NCI-H1930 (cell line): Measurements from ENCODE around the gene CDS2.
A peak's percentile ranks its signal among the peaks of the same experiment; 100 is the strongest.

Experiments used
- DNase-seq, 2 experiments: peaks; one replicate each; lab custom pipeline; 2025; lab: John Stamatoyannopoulos, UW

The CDS2 gene

GRCh38 chr20:5181958-5182357 is 55.1 kb downstream of the CDS2 start:
- DNase-seq, result no peak

- no peak for DNase-seq
These were observed 55.9 kb downstream of the CDS2 start for GRCh38 chr20:5182615-5183254.

GRCh38 chr20:5183731-5184474 is 57.1 kb downstream of the CDS2 start:
- no peak for DNase-seq

- DNase-seq, result no peak
These were observed 57.9 kb downstream of the CDS2 start for GRCh38 chr20:5184684-5185083.

- no peak for DNase-seq
These were observed 60.3 kb downstream of the CDS2 start for GRCh38 chr20:5187122-5187521.

- DNase-seq, result no peak
These were observed 61.9 kb downstream of the CDS2 start for GRCh38 chr20:5188736-5189135.

GRCh38 chr20:5189917-5190316 is 63.1 kb downstream of the CDS2 start:
- DNase-seq, result no peak

GRCh38 chr20:5190444-5190843 is 63.6 kb downstream of the CDS2 start:
- DNase-seq, result no peak

- DNase-seq, result peak; percentile 5 to 7
These were observed 65.2 kb downstream of the CDS2 start for GRCh38 chr20:5191829-5192569.

- no peak for DNase-seq
These were observed 66.0 kb downstream of the CDS2 start for GRCh38 chr20:5192570-5193431.

- no peak for DNase-seq
These were observed 68.8 kb downstream of the CDS2 start for GRCh38 chr20:5195655-5196054.

- no peak for DNase-seq
These were observed 69.3 kb downstream of the CDS2 start for GRCh38 chr20:5196149-5196548.

GRCh38 chr20:5197270-5197827 is 70.5 kb downstream of the CDS2 start:
- no peak for DNase-seq

GRCh38 chr20:5197847-5198650 is 71.2 kb downstream of the CDS2 start:
- DNase-seq, result no peak

GRCh38 chr20:5198651-5198924 is 71.8 kb downstream of the CDS2 start:
- DNase-seq, result no peak

GRCh38 chr20:5203380-5203779 is 76.6 kb downstream of the CDS2 start:
- no peak for DNase-seq

GRCh38 chr20:5205348-5206210 is 78.8 kb downstream of the CDS2 start:
- peak; percentile 27 to 41 for DNase-seq

GRCh38 chr20:5207138-5207537 is 80.3 kb downstream of the CDS2 start:
- DNase-seq, result no peak

GRCh38 chr20:5211803-5212714 is 85.3 kb downstream of the CDS2 start:
- no peak for DNase-seq
